GM13977 (cell line): Measurements from ENCODE around the gene DMD.

Experiments
- DNase-seq: peaks from one replicate; pipeline ENCODE4 v3.0.0; 2012; ENCODE audit warnings: low spot score
- in situ Hi-C: fragments of 300-500 bp; cut with MboI; formaldehyde crosslinking; loops from one replicate; pipeline ENCODE4 v1.12.0; 2022; ENCODE audit warnings: low sequenced_read_pairs, low pct_unique_long_range_greater_than_20kb, mixed read lengths, inconsistent platforms; ENCODE audit not compliant: unreplicated experiment
- TF ChIP-seq, protein P1 (sequence below): IDR thresholded peaks from 2 replicates; pipeline ENCODE4 v1.5.1; 2012; ENCODE audit warnings: mild to moderate bottlenecking, control low read depth; ENCODE audit not compliant: insufficient read depth; ENCODE audit errors: extremely low read depth, missing control alignments

Gene DMD

DNA sequence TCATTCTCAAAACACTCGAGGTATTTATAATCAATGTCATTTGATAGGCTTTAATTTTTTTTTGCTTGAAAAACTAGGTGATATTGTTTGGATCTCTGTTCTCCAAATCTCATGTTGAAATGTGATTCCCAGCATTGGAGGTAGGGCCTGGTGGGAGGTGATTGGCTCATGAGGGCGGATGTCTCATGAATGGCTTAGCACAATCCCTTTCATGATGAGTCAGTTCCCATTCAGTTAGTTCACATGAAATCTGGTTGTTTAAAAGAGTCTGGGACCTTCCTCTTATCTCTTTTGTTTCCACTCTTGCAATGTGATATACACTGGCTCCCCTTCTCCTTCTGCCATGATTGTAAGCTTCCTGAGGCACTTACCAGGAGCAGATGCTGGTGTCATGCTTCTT is 638.7 kb downstream of the DMD start:
- in situ Hi-C loops, result no loop called here
- DNase-seq, result no peak

DNA sequence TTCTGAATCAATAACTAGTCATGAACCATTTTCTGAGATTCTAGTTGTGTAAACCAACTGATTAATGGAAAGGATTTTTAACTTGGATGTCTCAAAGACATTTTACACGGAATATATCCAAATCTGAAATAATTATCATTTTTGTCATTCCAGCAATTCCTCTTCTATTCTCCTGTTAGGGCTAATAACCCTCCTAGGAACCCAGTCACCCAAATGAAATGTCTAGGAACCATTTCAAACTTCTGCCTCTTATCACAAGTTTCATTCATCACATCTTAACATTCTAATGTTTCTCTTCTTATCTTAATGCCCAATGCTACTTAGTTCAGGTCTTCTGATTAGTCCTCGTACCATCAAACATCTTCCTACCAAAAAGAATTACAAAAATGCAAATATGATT is 639.8 kb downstream of the DMD start:
- DNase-seq, result no peak
- TF ChIP-seq, protein P1, sequence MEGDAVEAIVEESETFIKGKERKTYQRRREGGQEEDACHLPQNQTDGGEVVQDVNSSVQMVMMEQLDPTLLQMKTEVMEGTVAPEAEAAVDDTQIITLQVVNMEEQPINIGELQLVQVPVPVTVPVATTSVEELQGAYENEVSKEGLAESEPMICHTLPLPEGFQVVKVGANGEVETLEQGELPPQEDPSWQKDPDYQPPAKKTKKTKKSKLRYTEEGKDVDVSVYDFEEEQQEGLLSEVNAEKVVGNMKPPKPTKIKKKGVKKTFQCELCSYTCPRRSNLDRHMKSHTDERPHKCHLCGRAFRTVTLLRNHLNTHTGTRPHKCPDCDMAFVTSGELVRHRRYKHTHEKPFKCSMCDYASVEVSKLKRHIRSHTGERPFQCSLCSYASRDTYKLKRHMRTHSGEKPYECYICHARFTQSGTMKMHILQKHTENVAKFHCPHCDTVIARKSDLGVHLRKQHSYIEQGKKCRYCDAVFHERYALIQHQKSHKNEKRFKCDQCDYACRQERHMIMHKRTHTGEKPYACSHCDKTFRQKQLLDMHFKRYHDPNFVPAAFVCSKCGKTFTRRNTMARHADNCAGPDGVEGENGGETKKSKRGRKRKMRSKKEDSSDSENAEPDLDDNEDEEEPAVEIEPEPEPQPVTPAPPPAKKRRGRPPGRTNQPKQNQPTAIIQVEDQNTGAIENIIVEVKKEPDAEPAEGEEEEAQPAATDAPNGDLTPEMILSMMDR, result no peak
- in situ Hi-C loops, result no loop called here

More for the DNA sequence above, 638.7 kb downstream of the DMD start:
- TF ChIP-seq, protein P1, result no peak

DNA sequence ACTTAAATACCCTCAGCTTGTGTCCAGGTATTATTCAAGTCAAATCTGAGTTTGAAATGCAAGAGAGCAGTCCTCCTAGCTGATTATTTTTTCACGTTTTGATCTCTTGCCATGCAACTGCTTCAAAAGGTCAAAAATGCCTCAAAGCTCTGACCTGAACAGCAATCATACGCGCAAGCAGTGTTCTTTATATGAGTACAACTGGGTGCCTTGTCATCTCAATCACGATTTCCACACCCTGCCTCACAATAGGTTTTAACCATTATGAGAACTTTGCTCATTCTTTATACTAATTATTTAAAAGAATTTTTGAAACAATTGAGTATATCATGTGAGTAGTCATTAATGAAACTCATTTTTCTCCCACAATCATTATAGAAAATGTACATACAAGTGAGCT is 649.1 kb downstream of the DMD start:
- no peak for DNase-seq
- TF ChIP-seq, protein P1, result no peak
- in situ Hi-C loops, result no loop called here

DNA sequence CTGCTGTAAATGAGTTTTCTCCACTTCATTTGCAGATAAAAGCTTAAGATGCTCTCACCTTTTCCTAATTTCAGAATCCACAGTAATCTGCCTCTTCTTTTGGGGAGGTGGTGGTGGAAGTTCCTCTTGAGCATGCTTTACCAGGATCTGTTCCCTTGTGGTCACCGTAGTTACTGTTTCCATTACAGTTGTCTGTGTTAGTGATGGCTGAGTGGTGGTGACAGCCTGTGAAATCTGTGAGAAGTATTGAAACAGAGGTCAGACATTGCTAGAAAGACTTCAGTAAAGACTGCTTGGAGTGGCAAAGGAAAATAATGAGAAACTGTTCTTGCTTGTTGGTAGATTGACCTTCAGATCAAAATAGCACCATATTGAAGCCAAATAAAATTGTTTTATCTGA is 666.2 kb downstream of the DMD start:
- in situ Hi-C loops, result no loop called here
- DNase-seq, result no peak
- TF ChIP-seq, protein P1, result no peak

DNA sequence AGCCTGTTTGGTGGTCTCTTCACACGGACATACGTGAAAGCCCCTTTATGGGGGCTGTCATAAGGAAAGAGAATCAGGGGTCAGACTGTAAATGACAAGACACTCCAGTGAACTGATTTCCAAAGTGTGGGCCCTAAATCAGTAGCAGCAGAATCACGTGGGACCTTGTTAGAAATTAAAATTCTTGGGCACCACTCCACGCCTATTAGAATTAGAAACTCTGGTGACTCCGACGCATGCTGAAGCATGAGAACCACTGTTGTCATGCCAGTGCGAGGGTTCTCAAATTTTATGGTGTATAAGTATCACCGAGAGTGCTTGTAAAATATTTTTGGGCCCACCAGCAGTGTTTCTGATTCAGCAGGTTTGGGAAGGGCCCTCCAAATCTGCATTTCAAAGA is 672.8 kb downstream of the DMD start:
- no peak for DNase-seq
- TF ChIP-seq, protein P1, result no peak
- in situ Hi-C loops, result no loop called here

DNA sequence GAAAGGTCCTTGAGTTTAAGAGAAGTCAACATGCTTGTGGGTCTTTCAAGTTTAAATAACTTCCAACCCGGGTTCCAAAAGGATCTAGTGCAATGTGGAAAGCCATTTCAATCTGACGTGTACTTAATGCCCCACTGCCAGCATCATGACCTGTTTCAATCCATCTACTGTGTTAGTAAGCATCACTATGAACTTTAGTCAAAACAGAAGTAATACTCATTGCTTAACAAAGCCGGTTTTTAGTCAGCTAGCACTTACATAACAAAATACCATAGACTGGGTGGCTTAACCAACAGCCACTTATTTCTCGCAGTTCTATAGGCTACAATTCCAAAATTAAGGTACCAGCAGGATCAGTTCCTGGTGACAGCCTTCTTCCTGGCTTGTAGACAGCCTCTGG is 677.5 kb downstream of the DMD start:
- no peak for DNase-seq
- TF ChIP-seq, protein P1, result no peak
- in situ Hi-C loops, result no loop called here

DNA sequence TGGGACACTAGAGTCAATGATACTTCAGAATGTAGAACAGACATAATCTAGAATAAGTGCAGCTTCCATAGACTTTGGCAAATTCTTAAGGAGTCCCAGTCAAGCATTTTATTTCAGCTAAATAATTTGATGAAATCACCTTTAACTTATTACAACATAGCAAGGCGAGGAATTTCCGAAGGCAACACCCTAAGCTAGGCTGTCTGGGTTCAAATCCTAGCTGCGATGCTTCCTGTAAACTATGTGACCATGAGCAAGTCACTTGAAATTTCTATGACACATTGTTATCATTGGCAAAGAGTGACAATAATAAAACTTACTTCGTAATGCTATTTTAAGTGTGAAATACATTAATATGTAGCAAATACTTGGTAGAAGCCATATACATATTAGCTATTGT is 679.1 kb downstream of the DMD start:
- TF ChIP-seq, protein P1, result no peak
- in situ Hi-C loops, result no loop called here

More for the DNA sequence above, 679.1 kb downstream of the DMD start:
- no peak for DNase-seq
